GM18505 (cell line): ENCODE measurements around the gene HK2.
A peak's percentile ranks its signal among the peaks of the same experiment; 100 is the strongest.
"Not testable (repeated sequence)": the region's sequence is repeated elsewhere in the genome, so short reads cannot be mapped to it uniquely, and the experiment has no call there.

Experiments used
- ATAC-seq: cut with Tn5 transposase; IDR thresholded peaks from one replicate; pipeline ENCODE4 v1.9.1; 2021; ENCODE audit not compliant: unreplicated experiment
- POLR2A ChIP-seq: IDR thresholded peaks from 4 replicates; pipeline ENCODE4 v1.6.1; 2011; ENCODE audit warnings: borderline replicate concordance; ENCODE audit not compliant: insufficient read depth, insufficient read length; ENCODE audit errors: extremely low read depth

HK2 gene

GRCh38 chr2:74843433-74843832, 9.5 kb downstream of the HK2 start:
- ATAC-seq, result no peak
- TF ChIP-seq POLR2A, result no peak

DNA sequence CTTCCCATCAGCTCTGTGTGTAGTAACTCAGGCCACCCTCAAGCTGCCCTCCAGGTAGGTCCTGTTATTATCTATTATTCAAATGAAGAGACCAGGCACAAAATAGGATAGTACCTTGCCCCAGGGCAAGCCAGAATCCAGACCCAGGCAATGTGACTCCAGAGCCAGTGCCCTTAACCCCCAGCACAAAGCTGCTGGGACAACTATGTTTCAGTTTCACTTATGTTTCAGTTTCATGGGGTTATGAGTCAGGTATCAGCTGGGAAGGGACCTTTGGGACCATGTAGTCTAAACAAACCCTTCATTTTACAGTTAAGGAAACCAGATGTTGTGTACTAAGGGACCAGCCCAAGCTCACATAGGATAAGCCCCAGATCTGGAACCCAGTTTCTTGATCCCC, 10.0 kb downstream of the HK2 start:
- peak; percentile 90 for ATAC-seq

DNA sequence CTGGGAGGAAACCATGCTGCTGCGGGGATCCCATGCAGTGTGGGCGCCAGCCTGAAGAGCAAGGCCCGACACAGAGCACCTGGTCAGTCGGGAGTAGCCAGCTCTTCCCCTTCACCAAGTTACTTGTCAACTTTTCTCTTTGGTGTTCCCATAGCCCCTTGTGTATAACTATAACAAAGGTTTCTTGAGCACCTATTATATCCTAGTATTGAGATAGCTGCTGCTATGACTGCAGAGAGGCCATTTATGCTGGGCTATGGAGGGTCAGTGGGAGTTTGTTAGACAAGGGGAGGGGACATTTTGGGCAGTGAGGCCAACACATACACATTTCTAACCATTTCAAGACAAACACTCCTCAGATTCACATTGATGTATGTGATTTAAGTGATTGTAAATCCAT, 10.8 kb downstream of the HK2 start:
- no peak for ATAC-seq
- TF ChIP-seq POLR2A, result no peak

More for the DNA sequence above, 10.0 kb downstream of the HK2 start:
- no peak for TF ChIP-seq POLR2A

DNA sequence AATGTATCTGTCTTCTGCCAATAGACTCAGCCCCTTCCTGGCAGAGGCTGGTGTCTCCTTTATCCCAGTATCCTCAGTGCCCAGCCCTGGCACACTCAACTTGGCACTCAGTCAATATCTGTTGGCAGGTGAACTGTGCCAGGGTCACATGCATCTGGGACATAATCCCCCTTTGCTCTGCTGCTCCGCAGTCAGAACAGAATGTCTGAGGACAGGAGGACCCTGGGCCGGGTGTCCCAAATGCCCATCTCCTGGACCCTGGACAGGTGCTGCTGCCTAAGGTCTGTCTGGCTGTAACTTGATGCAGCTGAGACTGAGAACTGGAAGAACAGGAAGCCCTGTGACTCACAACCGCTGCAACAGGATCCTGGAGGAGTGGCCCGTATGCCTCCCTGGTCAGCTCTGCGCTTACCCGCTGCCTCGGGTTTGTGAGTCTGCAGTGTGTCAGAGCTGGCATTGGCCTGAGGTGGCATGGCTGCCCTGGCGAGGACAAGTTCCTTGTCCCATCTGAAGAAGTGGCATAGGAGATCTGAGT, 11.4 kb downstream of the HK2 start:
- no peak for ATAC-seq
- no peak for TF ChIP-seq POLR2A

- no peak for TF ChIP-seq POLR2A
- ATAC-seq, result no peak
Measured at GRCh38 chr2:74845991-74846390, 12.1 kb downstream of the HK2 start.

DNA sequence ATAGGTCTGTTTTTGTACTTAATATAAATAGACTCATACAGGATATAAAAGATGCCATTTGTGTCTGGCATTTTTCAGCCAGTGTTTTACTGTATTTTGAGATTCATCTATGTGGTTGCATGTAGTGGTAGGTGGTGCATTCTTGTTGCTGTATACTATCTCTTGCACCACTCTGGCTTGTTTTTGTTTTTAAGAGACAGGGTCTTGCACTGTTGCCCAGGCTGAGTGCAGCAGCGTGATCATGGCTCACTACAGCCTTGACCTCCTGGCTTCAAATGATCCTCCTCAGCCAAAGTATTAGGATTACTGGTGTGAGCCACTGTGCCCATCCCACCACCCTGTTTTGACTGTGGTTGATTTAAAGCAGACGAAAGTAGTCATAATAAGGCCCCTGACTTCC, 12.6 kb downstream of the HK2 start:
- TF ChIP-seq POLR2A, result no peak
- no peak for ATAC-seq

GRCh38 chr2:74847070-74847858, 13.3 kb downstream of the HK2 start:
- no peak for ATAC-seq
- no peak for TF ChIP-seq POLR2A

- ATAC-seq, result peak; percentile 72
- TF ChIP-seq POLR2A, result peak; percentile 26
Measured at GRCh38 chr2:74849228-74849892, 15.4 kb downstream of the HK2 start.

DNA sequence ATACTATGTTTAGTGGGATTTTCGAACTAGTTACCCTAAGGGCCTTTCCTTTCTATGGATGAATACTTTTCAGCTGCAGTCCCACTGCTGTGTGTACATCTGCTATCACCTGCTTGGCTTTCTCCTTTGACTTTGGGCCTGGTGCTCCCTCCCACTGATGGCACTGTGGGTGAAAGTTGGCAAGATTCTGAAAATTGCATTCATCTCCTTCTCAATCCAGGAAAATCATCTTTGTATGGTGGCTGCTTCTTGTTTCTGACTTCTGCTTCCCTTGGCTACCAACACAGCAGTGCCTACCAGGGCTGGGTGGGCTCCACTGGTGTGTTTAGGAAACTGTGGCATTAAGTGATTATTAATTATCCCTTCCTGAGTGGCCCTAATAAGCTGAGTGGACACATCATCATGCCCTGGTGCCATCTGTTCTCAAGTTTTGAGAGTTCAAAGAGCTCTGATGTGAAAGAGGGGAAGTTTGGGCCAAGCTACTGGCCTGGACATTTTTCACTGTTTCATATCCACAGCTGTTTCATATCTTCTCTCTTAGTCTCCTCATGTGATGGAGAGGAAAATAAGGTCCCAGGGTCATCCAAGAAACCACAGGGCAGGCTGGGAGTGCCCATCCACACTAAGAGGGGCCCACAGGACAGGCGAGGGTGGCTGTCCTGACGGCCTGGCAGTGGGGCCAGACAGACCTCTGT, 16.7 kb downstream of the HK2 start:
- TF ChIP-seq POLR2A, result no peak
- ATAC-seq, result no peak

- no peak for ATAC-seq
- no peak for TF ChIP-seq POLR2A
Measured at GRCh38 chr2:74851191-74851566, 17.3 kb downstream of the HK2 start.

GRCh38 chr2:74853360-74853759, 19.4 kb downstream of the HK2 start:
- ATAC-seq, result not testable (repeated sequence)

DNA sequence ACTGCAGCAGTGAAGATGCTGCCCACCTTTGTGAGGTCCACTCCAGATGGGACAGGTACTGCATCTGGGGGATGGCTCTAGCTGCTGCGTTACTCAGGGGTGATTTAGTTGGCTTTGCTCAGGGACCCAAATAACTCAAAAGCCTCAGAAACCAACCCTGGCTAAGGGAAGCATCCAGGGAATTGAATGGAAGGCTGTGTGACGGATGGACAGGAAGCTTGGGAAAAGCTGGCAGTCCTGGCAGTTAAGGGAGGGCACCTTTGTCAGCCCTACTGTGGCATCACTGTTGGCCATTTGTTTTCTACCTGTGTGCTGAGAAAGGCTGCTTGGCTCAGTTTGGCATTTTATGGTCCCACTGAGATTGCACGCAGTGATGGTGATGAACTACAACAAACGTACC, 20.5 kb downstream of the HK2 start:
- no peak for ATAC-seq
- no peak for TF ChIP-seq POLR2A

DNA sequence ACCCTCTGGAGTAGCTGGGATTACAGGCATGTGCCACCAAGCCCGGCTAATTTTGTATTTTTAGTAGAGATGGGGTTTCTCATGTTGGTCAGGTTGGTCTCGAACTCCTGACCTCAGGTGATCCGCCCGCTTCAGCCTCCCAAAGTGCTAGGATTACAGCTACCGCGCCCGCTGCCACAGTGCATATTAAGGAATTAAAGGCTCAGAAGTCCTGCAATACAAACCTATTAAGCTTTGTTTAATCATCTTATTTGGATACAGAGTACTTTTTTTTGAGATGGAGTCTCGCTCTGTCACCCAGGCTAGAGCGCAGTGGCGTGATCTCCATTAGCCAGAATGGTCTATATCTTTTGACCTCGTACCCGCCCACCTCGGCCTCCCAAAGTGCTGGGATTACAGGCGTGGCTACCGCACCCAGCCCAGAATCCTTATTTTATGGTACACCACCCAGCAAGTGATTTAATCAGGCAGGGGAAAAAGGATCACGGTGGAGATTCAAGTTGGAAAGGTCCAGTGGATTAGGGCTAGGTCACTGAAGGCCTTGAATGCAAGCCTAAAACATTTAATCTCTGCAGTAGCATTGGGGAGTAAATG, 21.3 kb downstream of the HK2 start:
- not testable (repeated sequence) for ATAC-seq
